ENCODE data around the gene SYCP1.

GRCh38 chr1:114903480-114903879 lies 48.8 kb downstream of the SYCP1 start:
- TF ChIP-seq CTCF (IDR thresholded peaks at IDR 0.05) = no peak
- TF ChIP-seq POLR2A (IDR thresholded peaks at IDR 0.05) = no peak

All from uterus (tissue), 2 donors.